Fibroblast of skin of scalp (primary cell): ENCODE data around the gene RASL11A.
"Not testable (repeated sequence)": the region's sequence is repeated elsewhere in the genome, so short reads cannot be mapped to it uniquely, and the experiment has no call there.

Source experiments
- DNase-seq: peaks from one replicate; pipeline ENCODE4 v3.0.0-alpha.2; 2013

The RASL11A gene

GRCh38 chr13:27267596-27267995 lies 3.0 kb upstream of the RASL11A start:
- no peak for DNase-seq

- no peak for DNase-seq
These were observed 1.4 kb upstream of the RASL11A start for GRCh38 chr13:27269114-27269665.

GRCh38 chr13:27271570-27272096 lies 1.0 kb downstream of the RASL11A start:
- DNase-seq = no peak

GRCh38 chr13:27273658-27274425 lies 3.2 kb downstream of the RASL11A start:
- DNase-seq = peak; percentile 76

- no peak for DNase-seq
These were observed 4.0 kb downstream of the RASL11A start for GRCh38 chr13:27274631-27275030.

GRCh38 chr13:27276188-27276587 lies 5.6 kb downstream of the RASL11A start:
- no peak for DNase-seq

- DNase-seq = no peak
These were observed 8.9 kb downstream of the RASL11A start for GRCh38 chr13:27279506-27279905.

GRCh38 chr13:27280009-27280656 lies 9.5 kb downstream of the RASL11A start:
- no peak for DNase-seq

GRCh38 chr13:27280841-27281240 lies 10.2 kb downstream of the RASL11A start:
- DNase-seq = no peak

GRCh38 chr13:27281420-27281819 lies 10.8 kb downstream of the RASL11A start:
- no peak for DNase-seq

GRCh38 chr13:27283906-27284493 lies 13.4 kb downstream of the RASL11A start:
- peak; percentile 22 for DNase-seq

- DNase-seq = no peak
These were observed 17.8 kb downstream of the RASL11A start for GRCh38 chr13:27288392-27288791.

- DNase-seq = no peak
These were observed 18.5 kb downstream of the RASL11A start for GRCh38 chr13:27289011-27289665.

GRCh38 chr13:27290715-27291114 lies 20.1 kb downstream of the RASL11A start:
- no peak for DNase-seq

GRCh38 chr13:27291967-27292366 lies 21.3 kb downstream of the RASL11A start:
- not testable (repeated sequence) for DNase-seq

GRCh38 chr13:27293076-27293691 lies 22.6 kb downstream of the RASL11A start:
- no peak for DNase-seq

- no peak for DNase-seq
These were observed 23.4 kb downstream of the RASL11A start for GRCh38 chr13:27293873-27294515.

GRCh38 chr13:27295096-27295495 lies 24.5 kb downstream of the RASL11A start:
- DNase-seq = no peak

- no peak for DNase-seq
These were observed 25.0 kb downstream of the RASL11A start for GRCh38 chr13:27295660-27296059.

GRCh38 chr13:27296496-27296895 lies 25.9 kb downstream of the RASL11A start:
- DNase-seq = no peak

- DNase-seq = no peak
These were observed 28.2 kb downstream of the RASL11A start for GRCh38 chr13:27298849-27299248.

- DNase-seq = not testable (repeated sequence)
These were observed 29.8 kb downstream of the RASL11A start for GRCh38 chr13:27300406-27300805.
